ENCODE measurements around the gene UAP1. TPM values are rescaled to one million over a fixed set of nuclear protein-coding genes. Genes with fewer than 3 reads are reported as not detected.
A peak's percentile ranks its signal among the peaks of the same experiment; 100 is the strongest.

UAP1 gene
- total RNA-seq, 4 donors from 2014 or later: 39.2 to 84.7 (median 64.0) TPM

- no peak for DNase-seq
- WGBS, 2 donors: 67 to 100% methylated on average over 1 of the region's 1 CpG
- Histone ChIP-seq H3K27ac (no peak overlapping the region), H3K4me3 (replicated peaks in 1 of 3) (no peak overlapping the region), H3K4me1 (no peaks in the 10 kb centered on the region), H3K27me3 (no peaks in the 10 kb centered on the region), H3K9me3 (no peaks in the 10 kb centered on the region), H3K36me3 (no peaks in the 10 kb centered on the region)
- intact Hi-C loops (cut with DNase I): no loop called here
- no peak for TF ChIP-seq POLR2A (IDR thresholded peaks at IDR 0.05)
- TF ChIP-seq CTCF (IDR thresholded peaks at IDR 0.05): no peak
These were observed 7.3 kb upstream of the UAP1 start for GRCh38 chr1:162554258-162554657.

DNA sequence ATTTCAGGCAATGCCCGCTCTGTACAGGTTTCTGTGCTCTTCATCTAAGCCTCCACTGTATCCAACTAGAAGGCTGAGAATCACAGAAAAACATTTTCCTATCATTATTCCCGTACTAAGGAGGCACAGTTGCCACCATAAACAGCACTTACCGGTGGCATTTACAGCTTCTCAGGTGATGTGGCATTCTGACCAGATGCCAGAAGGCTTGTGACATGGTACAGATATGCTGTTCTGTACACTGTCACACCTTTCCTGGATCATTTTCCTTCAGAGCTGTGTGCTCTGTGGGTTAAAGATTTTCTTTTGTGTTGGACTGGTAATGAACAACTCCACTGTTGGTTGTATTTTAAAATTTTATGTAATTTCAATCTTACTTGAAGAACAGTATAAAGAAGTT, 4.0 kb upstream of the UAP1 start:
- Histone ChIP-seq H3K9me3 (no peaks in the 10 kb centered on the region), H3K4me3 (replicated peaks in 1 of 3) (no peak overlapping the region), H3K27ac (no peak overlapping the region), H3K4me1 (peaks cover 7 to 9% of the 10 kb centered on the region in 2 donors), H3K36me3 (no peaks in the 10 kb centered on the region), H3K27me3 (no peaks in the 10 kb centered on the region)
- intact Hi-C loops (cut with DNase I): no loop called here
- WGBS, 2 donors: 88 to 96% methylated on average over 3 of the region's 3 CpGs
- DNase-seq: no peak
- TF ChIP-seq POLR2A (IDR thresholded peaks at IDR 0.05): no peak
- TF ChIP-seq CTCF (IDR thresholded peaks at IDR 0.05): no peak

- intact Hi-C loops (cut with DNase I): no loop called here
- DNase-seq: no peak
- Histone ChIP-seq H3K27ac (peak overlapping the region; percentile 88 to 96 (median 94)), H3K36me3 (no peaks in the 10 kb centered on the region), H3K4me1 (peaks cover 7 to 10% of the 10 kb centered on the region in 2 donors), H3K27me3 (no peaks in the 10 kb centered on the region), H3K9me3 (no peaks in the 10 kb centered on the region), H3K4me3 (replicated peaks in 1 of 3) (peak overlapping the region; percentile 49 to 88 (median 87))
- WGBS, 2 donors: 48 to 49% methylated on average over 9 of the region's 9 CpGs
- TF ChIP-seq CTCF (IDR thresholded peaks at IDR 0.05) (no peak), POLR2A (IDR thresholded peaks at IDR 0.05) (no peak)
These were observed 1.1 kb upstream of the UAP1 start for GRCh38 chr1:162560303-162561036.

- Histone ChIP-seq H3K36me3 (no peaks in the 10 kb centered on the region), H3K4me1 (peaks cover 7 to 10% of the 10 kb centered on the region in 2 donors), H3K27me3 (no peaks in the 10 kb centered on the region), H3K27ac (peak overlapping the region; percentile 88 to 96 (median 94)), H3K9me3 (no peaks in the 10 kb centered on the region), H3K4me3 (replicated peaks in 1 of 3) (peak overlapping the region; percentile 80 to 88 (median 87))
- DNase-seq: peak; percentile 99
- 2% methylated on average over 8 to 16 of the region's 53 CpGs for WGBS, 2 donors
- no peak for TF ChIP-seq CTCF (IDR thresholded peaks at IDR 0.05)
- peak in 1 of 2 donors; percentile 90 for TF ChIP-seq POLR2A (IDR thresholded peaks at IDR 0.05)
- intact Hi-C loops (cut with DNase I): no loop called here
These were observed 396 bp upstream of the UAP1 start for GRCh38 chr1:162561037-162561615.

DNA sequence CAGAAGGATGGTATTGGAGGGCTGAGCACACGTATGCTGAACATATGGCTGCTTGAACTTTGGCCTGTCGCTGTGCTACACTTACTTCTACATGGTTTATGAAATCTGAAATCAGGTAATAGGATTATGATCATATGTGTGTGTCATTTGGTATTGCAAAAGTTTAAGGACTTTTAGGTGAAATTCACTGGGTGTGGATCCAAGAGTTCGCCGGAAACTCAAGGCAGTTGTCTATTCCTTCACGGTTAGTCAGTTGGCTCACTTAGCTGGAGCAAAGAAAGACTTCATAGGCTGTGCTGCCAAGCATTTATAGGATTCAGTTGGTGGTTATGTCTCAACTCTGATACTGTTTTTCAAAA, 927 bp downstream of the UAP1 start:
- peaks cover 0 to 2% of the 10 kb centered on the region in 2 donors for H3K36me3 ChIP-seq
- intact Hi-C loops (cut with DNase I): no loop called here
- DNase-seq: no peak
- H3K4me1 ChIP-seq: peaks cover 7 to 10% of the 10 kb centered on the region in 2 donors
- peak overlapping the region in 2 of 3 donors; percentile 80 to 88 for H3K4me3 ChIP-seq (replicated peaks in 1 of 3)
- H3K27me3 ChIP-seq: no peaks in the 10 kb centered on the region
- WGBS, 2 donors: 72 to 77% methylated on average over 5 of the region's 5 CpGs
- H3K27ac ChIP-seq: peak overlapping the region in 2 of 3 donors; percentile 94 to 96
- H3K9me3 ChIP-seq: no peaks in the 10 kb centered on the region
- TF ChIP-seq CTCF (IDR thresholded peaks at IDR 0.05) (no peak), POLR2A (IDR thresholded peaks at IDR 0.05) (no peak)

Measured in thyroid gland (tissue), 4 donors.